ENCODE data around the gene TRPV3. TPM values are rescaled to one million over a fixed set of nuclear protein-coding genes. Genes with fewer than 3 reads are reported as not detected.

The TRPV3 gene
- total and polyA plus RNA-seq, 4 donors = 0.10 to 0.91 (median 0.33) TPM

DNA sequence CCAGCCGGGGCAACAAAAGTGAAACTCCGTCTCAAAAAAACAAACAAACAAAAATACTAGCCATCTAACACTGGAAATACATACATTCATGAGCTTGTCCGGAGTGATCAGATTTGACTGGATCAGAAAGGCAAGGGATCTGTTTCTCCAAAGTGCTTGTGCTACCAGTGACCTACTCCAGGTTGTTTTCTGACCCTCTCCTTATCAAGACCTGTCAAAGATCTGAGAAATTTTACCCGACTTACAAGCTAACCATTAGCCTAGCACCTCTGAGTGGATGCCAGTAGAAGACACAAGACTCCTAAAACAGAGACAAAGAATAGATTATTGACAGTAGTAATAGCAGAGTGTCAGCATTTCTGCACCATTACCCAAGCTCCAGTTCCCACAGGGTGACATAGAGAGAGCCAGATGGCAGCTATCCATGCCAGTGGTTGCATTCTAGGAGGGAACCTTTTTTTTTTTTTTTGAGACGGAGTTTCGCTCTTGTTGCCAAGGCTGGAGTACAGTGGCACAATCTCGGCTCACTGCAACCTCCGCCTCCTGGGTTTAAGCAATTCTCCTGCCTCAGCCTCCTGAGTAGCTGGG is 72.0 kb downstream of the TRPV3 start:
- Histone ChIP-seq H3K4me1 (ENCODE audit: control insufficient read depth in 5 of 5, insufficient read depth in 5 of 5, low read length in 5 of 5) (peaks cover 0 to 8% (median 0%) of the 10 kb centered on the region in 5 donors), H3K27me3 (ENCODE audit: control insufficient read depth in 3 of 3, insufficient read depth in 3 of 3, low read length in 2 of 3) (peaks cover 0 to 2% (median 0%) of the 10 kb centered on the region in 3 donors), H3K4me3 (no peak overlapping the region), H3K27ac (ENCODE audit: low read depth in 1 of 2, low read length in 1 of 2) (no peak overlapping the region), H3K36me3 (ENCODE audit: control insufficient read depth in 4 of 4, insufficient read depth in 4 of 4, low read length in 4 of 4) (peaks cover 0 to 42% (median 8%) of the 10 kb centered on the region in 4 donors), H3K9ac (ENCODE audit: insufficient read depth in 1 of 2, low read length in 2 of 2) (no peak overlapping the region), H3K9me3 (ENCODE audit: control insufficient read depth in 4 of 4, insufficient read depth in 3 of 4, low read length in 3 of 4) (no peaks in the 10 kb centered on the region)
- ATAC-seq (ENCODE audit: insufficient read depth, low FRiP score) (no peak), DNase-seq (no peak)
- WGBS, 2 donors = 79 to 82% methylated on average over 7 to 8 of the region's 8 CpGs
- TF ChIP-seq, protein P1, sequence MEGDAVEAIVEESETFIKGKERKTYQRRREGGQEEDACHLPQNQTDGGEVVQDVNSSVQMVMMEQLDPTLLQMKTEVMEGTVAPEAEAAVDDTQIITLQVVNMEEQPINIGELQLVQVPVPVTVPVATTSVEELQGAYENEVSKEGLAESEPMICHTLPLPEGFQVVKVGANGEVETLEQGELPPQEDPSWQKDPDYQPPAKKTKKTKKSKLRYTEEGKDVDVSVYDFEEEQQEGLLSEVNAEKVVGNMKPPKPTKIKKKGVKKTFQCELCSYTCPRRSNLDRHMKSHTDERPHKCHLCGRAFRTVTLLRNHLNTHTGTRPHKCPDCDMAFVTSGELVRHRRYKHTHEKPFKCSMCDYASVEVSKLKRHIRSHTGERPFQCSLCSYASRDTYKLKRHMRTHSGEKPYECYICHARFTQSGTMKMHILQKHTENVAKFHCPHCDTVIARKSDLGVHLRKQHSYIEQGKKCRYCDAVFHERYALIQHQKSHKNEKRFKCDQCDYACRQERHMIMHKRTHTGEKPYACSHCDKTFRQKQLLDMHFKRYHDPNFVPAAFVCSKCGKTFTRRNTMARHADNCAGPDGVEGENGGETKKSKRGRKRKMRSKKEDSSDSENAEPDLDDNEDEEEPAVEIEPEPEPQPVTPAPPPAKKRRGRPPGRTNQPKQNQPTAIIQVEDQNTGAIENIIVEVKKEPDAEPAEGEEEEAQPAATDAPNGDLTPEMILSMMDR (IDR thresholded peaks at IDR 0.05; ENCODE audit: control extremely low read depth, extremely low read depth) = no peak

DNA sequence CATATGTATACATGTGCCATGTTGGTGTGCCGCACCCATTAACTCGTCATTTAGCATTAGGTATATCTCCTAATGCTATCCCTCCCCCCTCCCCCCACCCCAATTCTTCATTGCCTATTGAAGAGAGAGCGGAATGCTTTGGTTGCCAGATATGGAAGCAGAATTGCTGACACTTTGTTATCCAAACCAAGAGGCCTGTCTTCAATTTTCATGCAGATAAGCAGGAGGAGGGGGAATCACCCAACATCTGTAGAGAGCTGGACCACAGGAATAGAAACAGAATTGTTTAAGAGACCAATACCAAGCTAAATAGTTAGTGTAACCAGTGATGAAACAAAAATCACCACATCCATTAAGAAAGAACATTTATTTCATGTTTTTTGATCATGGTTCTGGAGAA is 74.8 kb downstream of the TRPV3 start:
- WGBS, 2 donors = 48 to 75% methylated on average over 3 of the region's 3 CpGs
- Histone ChIP-seq H3K36me3 (ENCODE audit: control insufficient read depth in 4 of 4, insufficient read depth in 4 of 4, low read length in 4 of 4) (peaks cover 0 to 27% (median 5%) of the 10 kb centered on the region in 4 donors), H3K4me3 (no peak overlapping the region), H3K9me3 (ENCODE audit: control insufficient read depth in 4 of 4, insufficient read depth in 3 of 4, low read length in 3 of 4) (no peaks in the 10 kb centered on the region), H3K9ac (ENCODE audit: insufficient read depth in 1 of 2, low read length in 2 of 2) (no peak overlapping the region), H3K27me3 (ENCODE audit: control insufficient read depth in 3 of 3, insufficient read depth in 3 of 3, low read length in 2 of 3) (no peaks in the 10 kb centered on the region), H3K27ac (ENCODE audit: low read depth in 1 of 2, low read length in 1 of 2) (no peak overlapping the region), H3K4me1 (ENCODE audit: control insufficient read depth in 5 of 5, insufficient read depth in 5 of 5, low read length in 5 of 5) (peaks cover 0 to 11% (median 0%) of the 10 kb centered on the region in 5 donors)
- ATAC-seq (ENCODE audit: insufficient read depth, low FRiP score) (no peak), DNase-seq (no peak)
- TF ChIP-seq, protein P1 (IDR thresholded peaks at IDR 0.05; ENCODE audit: control extremely low read depth, extremely low read depth) = no peak

DNA sequence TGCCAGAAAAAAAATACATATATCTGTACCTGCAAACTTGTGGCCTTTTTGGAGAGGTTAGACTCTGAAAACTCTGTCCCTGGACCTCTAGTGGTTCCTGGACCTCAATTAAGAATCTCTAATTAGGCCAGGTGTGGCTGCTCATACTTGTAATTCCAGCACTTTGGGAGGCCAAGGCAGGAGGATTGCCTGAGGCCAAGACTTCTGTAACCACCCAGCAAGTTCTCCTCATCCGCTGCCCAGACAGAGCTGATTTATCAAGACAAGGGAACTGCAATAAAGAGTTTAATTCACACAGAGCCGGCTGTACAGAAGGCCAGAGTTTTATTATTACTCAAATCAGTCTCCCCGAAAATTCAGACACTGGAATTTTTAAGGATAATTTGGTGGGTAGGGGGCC is 77.6 kb downstream of the TRPV3 start:
- no peaks in the 10 kb centered on the region for H3K9me3 ChIP-seq (ENCODE audit: control insufficient read depth in 4 of 4, insufficient read depth in 3 of 4, low read length in 3 of 4)
- H3K36me3 ChIP-seq (ENCODE audit: control insufficient read depth in 4 of 4, insufficient read depth in 4 of 4, low read length in 4 of 4) = peaks cover 0 to 19% (median 0%) of the 10 kb centered on the region in 4 donors
- no peak overlapping the region for H3K9ac ChIP-seq (ENCODE audit: insufficient read depth in 1 of 2, low read length in 2 of 2)
- no peaks in the 10 kb centered on the region for H3K27me3 ChIP-seq (ENCODE audit: control insufficient read depth in 3 of 3, insufficient read depth in 3 of 3, low read length in 2 of 3)
- ATAC-seq (ENCODE audit: insufficient read depth, low FRiP score) (no peak), DNase-seq (no peak)
- TF ChIP-seq, protein P1 (IDR thresholded peaks at IDR 0.05; ENCODE audit: control extremely low read depth, extremely low read depth) = no peak
- 88 to 95% methylated on average over 3 of the region's 3 CpGs for WGBS, 2 donors
- no peak overlapping the region for H3K4me3 ChIP-seq
- H3K27ac ChIP-seq (ENCODE audit: low read depth in 1 of 2, low read length in 1 of 2) = no peak overlapping the region
- H3K4me1 ChIP-seq (ENCODE audit: control insufficient read depth in 5 of 5, insufficient read depth in 5 of 5, low read length in 5 of 5) = peaks cover 0 to 17% (median 0%) of the 10 kb centered on the region in 5 donors
